NB4 (cell line): ENCODE data around the gene SMARCE1.

ENCODE experiments used
- DNase-seq: peaks from one replicate; pipeline ENCODE4 v3.0.0; 2010; ENCODE audit warnings: low read depth
- H3K4me3 ChIP-seq: one replicate; pipeline ENCODE4 v1.5.1; 2011; ENCODE audit warnings: mild to moderate bottlenecking, low read depth, low read length, moderate library complexity
- MAX ChIP-seq: IDR thresholded peaks from 2 replicates; pipeline ENCODE4 v1.6.1; 2011; ENCODE audit warnings: low read depth, low read length
- MYC ChIP-seq: IDR thresholded peaks from 2 replicates; pipeline ENCODE4 v1.6.1; 2011; ENCODE audit warnings: low read depth, low read length
- POLR2A ChIP-seq: IDR thresholded peaks from 2 replicates; pipeline ENCODE4 v1.6.1; 2011; ENCODE audit warnings: mild to moderate bottlenecking; ENCODE audit not compliant: insufficient read length; ENCODE audit errors: extremely low read depth
- TF ChIP-seq, protein P1 (sequence below): IDR thresholded peaks from one replicate; pipeline ENCODE4 v1.5.1; 2012; ENCODE audit warnings: low read depth, low read length

SMARCE1 gene

GRCh38 chr17:40672654-40673053, 25.0 kb upstream of the SMARCE1 start:
- H3K4me3 ChIP-seq: no peak overlapping the region
- DNase-seq: no peak
- no peak for TF ChIP-seq POLR2A
- TF ChIP-seq, protein P1, sequence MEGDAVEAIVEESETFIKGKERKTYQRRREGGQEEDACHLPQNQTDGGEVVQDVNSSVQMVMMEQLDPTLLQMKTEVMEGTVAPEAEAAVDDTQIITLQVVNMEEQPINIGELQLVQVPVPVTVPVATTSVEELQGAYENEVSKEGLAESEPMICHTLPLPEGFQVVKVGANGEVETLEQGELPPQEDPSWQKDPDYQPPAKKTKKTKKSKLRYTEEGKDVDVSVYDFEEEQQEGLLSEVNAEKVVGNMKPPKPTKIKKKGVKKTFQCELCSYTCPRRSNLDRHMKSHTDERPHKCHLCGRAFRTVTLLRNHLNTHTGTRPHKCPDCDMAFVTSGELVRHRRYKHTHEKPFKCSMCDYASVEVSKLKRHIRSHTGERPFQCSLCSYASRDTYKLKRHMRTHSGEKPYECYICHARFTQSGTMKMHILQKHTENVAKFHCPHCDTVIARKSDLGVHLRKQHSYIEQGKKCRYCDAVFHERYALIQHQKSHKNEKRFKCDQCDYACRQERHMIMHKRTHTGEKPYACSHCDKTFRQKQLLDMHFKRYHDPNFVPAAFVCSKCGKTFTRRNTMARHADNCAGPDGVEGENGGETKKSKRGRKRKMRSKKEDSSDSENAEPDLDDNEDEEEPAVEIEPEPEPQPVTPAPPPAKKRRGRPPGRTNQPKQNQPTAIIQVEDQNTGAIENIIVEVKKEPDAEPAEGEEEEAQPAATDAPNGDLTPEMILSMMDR: no peak
- no peak for TF ChIP-seq MYC
- TF ChIP-seq MAX: no peak

- no peak for DNase-seq
- no peak overlapping the region for H3K4me3 ChIP-seq
- TF ChIP-seq, protein P1: no peak
- no peak for TF ChIP-seq MAX
- no peak for TF ChIP-seq MYC
- TF ChIP-seq POLR2A: no peak
Observed at GRCh38 chr17:40671282-40671681, 23.7 kb upstream of the SMARCE1 start.

DNA sequence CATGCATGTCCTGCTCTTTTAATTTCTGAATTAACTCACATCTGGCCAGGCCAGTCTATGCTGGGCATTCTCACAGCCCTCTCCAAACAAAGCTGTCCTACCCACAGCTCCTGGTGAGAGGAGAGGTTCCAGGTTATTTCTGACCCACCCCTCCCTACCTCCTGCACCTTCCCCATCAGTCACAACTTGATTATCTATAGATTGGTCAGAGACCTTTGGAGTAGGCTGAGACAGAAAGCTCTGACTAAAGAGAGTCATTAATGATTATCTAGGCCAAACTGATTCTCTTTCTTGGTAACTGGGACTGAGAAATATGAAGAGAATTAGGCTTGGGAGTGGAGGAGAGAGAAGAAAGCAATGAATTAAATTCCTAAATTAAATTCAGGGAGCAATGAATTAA, 18.7 kb upstream of the SMARCE1 start:
- TF ChIP-seq, protein P1: no peak
- TF ChIP-seq MYC: no peak
- no peak for TF ChIP-seq POLR2A
- TF ChIP-seq MAX: no peak
- no peak for DNase-seq
- H3K4me3 ChIP-seq: no peak overlapping the region

DNA sequence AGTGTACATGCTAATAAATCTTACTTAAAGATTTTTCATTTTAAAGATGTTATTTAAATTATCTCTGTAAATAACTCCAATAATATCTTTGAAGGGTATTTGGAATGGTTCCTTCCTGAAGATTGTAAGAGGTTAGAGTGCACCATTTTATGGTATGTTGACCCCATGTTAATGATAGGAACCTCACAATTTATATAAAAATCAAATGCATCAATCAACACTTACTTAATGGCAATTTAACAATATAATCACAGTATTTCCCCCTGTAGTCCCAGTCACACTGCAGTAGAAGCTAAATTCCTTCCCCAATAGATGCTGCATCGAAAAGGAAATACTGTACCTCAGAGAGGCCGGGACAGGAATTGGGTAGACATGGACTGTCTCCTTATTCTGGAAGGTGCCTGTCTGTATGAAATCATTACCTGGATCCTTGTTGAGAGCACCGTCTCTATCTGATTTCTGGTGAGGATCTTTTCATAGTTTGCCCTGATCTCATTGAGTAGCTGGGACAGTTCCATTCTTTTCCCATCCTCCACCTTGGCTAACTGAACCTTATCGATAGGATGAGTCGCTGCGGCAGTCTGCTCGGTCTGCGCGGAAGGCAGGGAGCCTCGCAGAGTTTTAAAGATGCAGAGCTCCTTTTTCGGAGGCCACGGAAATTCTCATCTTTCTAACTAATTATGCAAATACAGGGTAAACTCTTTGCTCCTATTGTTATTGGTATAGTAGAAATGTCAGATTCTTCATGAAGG, 17.1 kb upstream of the SMARCE1 start, which contains the start of gene KRT222:
Gene KRT222 (minus strand): TSS at position 596 of the 752 bp plus-strand sequence. CDS start 78 bp downstream, at position 518.
- H3K4me3 ChIP-seq: no peak within 1 kb of the TSS
- DNase-seq: no peak
- TF ChIP-seq POLR2A: no peak
- no peak for TF ChIP-seq MAX
- TF ChIP-seq, protein P1: no peak
- no peak for TF ChIP-seq MYC

DNA sequence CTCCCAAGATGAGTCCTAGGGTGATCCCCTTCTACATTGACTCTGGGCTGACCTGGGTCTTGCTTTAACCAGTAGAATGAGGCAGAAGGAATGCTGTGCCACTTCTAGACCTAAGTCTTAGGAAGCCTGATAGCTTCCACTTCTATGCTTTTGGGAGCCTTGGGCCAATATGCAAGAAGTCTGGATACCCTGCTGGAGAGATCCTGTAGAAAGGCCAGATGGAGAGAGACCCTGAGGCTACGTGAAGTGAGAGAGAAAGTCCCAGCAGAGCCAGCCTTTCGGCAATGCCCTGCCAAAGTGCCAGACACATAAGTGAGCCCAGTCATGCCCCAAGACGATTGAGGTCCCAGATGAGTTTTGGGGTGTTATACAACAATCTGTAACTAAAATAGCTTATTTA, 15.6 kb upstream of the SMARCE1 start:
- no peak overlapping the region for H3K4me3 ChIP-seq
- TF ChIP-seq, protein P1: no peak
- TF ChIP-seq MAX: no peak
- no peak for TF ChIP-seq POLR2A
- no peak for TF ChIP-seq MYC
- DNase-seq: no peak

GRCh38 chr17:40659911-40660310, 12.3 kb upstream of the SMARCE1 start:
- TF ChIP-seq MAX (no peak), POLR2A (no peak), MYC (no peak)
- TF ChIP-seq, protein P1: no peak
- no peak overlapping the region for H3K4me3 ChIP-seq
- DNase-seq: no peak
